GM21423 (cell line): ENCODE results near the gene PLPPR1.

Experiments used
- ATAC-seq: cut with Tn5 transposase; IDR thresholded peaks from one replicate; pipeline ENCODE4 v1.9.1; 2021; ENCODE audit warnings: mild to moderate bottlenecking, moderate library complexity; ENCODE audit not compliant: unreplicated experiment

The PLPPR1 gene

DNA sequence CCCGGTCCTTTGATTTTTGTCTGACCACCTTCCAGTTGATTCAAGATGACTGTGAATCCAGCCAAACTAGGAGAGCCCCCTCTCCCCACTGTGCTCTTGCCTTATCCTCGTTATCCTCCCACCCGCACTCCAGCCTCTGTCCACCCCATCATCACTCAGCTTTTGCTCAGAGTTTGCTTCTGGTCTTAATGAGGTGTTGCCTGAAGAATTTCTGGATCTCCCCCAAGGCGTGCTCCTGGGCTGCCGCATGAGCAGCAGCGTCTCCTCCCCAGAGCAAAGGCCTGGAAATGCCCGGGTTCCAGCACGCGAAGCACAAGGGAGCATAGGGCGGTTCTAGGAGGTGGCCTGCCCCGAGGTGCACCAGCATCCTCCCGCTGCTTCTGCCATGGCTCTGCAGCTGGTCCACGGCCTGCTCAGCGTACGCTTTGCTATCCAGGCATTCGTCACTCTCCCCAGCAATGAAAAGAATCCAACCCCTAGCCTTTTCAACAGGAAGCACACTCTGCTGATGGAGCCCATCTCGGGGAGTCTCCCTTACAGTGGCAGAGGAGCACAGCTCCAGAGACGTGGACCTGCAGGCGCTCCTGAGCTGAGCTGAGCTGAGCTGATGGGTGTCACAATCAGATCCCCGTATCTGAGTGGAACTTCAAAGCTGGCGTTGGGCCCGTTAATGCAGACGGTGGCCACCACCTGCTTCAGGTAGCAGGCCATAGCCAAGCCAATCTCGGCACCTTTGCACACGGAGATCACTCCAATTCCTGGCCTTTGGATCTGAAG, 305.6 kb downstream of the PLPPR1 start:
- ATAC-seq = no peak

- ATAC-seq = no peak
Observed at GRCh38 chr9:101336091-101336490, 307.6 kb downstream of the PLPPR1 start.

GRCh38 chr9:101337237-101337636, 308.7 kb downstream of the PLPPR1 start:
- ATAC-seq = no peak

DNA sequence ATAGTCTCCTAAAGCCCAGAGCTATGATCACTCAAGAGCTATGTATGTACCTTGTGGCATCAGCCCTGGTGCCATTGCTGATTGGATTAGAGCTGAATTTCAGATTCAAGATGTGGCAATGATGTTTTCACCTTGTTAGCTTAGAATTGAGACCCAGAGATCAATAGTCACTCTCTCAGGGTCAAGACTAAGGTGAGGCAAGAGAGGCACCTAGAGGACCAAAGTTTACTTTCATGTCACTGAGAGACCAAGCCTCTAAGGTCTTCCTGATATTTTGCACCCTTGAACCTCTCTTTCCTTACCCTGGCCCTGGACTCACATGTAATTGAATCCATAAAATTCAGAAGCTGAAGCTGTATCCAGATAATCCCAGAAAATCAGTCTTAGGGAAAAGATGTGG, 313.4 kb downstream of the PLPPR1 start:
- no peak for ATAC-seq

GRCh38 chr9:101342595-101342994, 314.1 kb downstream of the PLPPR1 start:
- no peak for ATAC-seq

DNA sequence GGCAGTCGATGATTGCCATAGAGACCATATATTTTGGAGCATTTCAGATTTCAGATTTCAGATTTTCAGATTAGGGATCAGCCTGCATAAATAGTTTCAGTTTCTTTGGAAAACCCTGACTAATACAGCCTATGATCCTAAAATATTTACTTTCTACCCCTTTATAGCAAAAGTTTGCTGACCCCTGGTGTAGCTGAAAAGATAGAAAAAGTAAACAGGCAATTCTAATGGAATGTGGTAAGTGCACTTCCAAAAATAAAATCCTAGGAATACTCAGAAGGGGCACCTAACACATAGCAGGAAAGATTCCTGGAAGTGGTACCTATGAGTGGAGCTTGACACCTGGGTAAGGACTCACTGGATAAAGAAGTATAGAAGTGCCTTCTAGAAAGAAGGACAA, 321.8 kb downstream of the PLPPR1 start:
- no peak for ATAC-seq

DNA sequence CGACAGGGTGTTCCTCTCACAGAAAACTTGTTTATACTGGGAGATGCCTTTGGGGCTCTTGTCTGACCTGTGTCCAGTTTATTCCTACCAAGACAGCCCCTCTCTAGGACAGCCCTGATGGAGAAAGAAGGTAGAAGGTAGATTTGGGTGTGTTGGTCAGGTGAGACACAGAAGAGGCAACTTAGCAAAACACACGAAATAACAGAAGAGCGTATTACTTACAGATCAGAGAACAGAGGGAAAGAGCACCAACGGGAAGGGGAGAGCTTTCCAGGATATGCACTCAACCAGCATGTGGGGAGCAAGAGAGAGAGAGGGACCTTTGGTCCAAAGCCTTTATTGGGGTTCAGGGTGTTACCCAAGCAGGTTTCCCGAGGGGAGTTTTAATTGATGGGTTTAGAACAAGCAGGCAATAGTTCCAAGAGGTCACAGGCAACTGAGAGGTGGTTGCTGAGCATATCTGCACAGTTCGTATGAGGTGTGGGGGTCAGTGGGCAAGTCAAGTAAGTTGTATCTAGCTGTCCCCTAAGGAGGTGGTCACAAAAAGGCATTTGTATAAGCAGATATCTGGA, 324.5 kb downstream of the PLPPR1 start:
- ATAC-seq = no peak

DNA sequence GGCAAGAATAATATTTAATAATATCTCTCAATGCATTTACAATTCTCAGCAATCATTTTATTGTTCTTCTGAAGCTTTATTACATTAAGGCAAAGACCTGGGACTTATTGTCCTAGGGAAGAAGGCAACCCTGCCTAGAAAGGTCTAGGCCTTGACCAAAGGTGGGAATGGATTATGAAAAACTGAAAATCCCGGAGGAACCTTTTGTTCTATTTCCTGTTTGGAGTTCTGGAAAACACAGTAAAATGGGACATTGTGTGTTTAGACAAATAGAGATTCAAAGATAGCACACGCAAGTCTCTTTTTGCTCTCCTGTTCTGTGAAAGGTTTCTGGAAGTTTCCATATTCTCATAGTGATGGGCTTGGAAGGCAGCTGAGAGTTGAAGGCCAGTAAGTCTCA, 325.2 kb downstream of the PLPPR1 start:
- no peak for ATAC-seq

DNA sequence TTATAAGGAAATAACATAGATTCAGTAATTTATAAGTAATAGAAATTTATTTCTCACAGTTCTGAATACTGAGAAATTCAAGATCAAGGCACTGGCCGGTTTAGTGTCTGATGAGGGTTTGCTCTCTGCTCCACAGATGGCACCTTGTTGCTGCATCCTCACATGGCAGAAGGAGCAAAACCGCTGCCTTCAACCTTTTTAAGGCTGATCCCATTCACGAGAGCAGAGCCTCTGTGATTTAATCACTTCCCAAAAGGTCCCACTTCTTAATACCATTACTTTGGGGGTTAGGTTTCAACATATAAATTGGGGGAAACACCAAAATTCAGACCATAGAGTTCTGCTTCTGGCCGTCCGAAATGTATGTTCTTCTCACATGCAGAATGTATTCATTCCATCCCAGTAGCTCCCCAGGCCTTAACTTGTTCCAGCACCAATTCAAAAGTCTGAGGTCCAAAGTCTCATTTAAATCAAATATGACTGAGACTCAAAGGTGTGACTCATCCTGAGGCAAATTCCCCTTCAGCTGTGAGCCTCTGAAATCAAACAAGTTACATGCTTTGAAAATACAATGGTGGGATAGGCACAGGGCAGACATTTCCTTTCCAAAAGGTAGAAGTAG, 325.7 kb downstream of the PLPPR1 start:
- no peak for ATAC-seq

GRCh38 chr9:101354765-101355708, 326.5 kb downstream of the PLPPR1 start:
- ATAC-seq = no peak

DNA sequence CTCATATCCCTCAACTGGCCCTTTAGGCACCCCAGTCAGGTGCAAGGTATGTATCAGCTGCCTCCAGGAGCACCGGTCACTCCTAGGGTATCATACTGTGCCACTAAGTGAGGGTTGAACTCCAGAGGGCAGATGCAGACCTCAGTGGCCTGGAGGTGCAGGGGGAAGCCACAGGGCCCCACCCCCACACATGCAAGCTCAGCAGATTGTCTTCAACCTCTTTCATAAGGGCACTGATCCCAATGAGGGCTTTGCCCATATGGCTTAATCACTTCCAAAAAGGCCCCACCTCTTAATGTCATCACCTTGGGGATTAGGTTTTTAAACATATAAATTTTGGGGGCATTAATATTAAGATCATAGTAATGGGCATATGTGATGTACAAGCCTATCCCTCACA, 328.1 kb downstream of the PLPPR1 start:
- no peak for ATAC-seq

DNA sequence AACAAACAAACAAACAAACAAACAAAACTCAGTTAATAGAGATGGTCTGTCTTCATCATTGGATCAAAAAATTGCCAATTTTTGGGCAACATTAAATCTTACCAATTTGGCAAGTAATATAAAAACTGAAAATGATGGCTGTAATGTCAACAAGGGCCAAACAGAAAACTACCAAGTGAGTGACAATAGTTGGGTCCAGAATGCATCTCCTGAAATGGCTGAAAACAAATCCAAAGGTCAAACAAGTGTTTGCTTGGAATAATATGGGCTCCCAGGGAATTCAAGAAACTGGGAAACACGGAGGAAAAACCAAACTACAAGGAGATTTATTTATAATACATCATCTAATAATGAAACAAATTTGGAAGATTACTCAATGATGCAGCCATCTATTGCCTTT, 331.2 kb downstream of the PLPPR1 start:
- ATAC-seq = no peak

DNA sequence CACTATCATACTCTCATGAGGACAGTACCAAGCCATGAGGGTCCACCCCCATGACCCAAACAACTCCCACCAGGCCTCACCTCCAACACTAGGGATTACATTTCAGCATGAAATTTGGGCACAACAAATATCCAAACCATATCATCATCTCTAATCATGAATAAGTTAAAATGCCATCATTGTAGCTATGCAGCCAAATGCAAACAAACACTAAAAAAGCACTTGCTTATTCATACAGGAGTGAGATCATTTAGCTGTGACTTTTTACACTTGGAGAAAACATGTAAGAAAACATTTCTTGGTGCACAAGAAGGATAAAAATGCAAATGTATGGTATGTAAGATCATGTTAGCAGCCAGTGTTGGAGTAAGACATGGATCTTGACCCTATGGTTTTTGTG, 332.1 kb downstream of the PLPPR1 start:
- ATAC-seq = no peak

DNA sequence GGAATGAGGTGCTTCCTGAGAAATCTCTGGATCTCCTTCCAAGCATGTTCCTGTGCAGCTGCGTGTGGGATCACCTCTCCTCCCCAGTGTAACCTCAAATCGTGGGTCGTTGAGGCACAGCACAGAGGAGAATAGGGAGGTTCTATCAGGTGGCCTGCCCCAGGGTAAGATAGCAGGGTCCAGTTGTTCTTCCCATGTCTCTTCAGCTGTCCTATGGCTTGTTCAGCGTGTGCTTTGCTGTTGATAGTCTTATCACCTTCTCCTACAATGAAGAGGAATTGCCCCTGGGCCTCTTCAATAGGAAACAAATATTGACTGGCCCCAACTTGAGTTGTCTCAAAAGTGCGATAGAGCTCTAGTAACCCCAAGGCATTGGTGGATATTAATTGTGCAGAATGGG, 333.9 kb downstream of the PLPPR1 start:
- no peak for ATAC-seq

GRCh38 chr9:101365181-101365580, 336.7 kb downstream of the PLPPR1 start:
- ATAC-seq = no peak

DNA sequence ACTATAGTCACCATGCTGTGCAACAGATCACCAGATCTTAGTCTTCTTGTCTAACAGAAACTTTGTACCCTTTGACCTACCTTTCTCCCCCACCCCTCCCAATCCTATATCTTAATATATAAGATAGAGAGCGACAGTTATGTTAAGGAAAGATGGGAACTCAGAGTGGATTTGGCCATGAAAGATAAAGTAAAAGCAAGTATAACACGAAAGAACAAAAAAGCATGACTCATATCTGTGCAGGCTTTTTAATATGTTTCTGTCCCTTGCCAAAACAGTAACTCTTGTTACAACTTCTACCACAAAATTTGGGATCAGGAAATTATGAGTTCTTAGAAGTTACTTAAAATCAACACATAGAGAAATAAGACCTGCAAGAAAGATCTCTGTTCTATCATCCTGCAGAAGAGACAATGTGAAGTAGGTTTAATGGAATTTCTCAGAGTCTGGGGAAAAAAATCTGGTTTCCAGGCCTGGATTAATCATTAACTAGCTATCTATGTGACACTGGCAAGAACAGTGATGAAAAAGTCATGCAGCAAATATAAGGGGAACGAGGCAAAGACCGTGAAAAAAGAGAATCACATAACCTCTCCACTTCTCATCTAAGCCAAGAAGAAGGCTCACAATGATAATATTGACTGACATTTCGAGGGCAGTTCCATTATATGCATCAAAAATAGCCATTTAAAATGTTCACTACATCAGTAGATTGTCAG, 337.7 kb downstream of the PLPPR1 start:
- no peak for ATAC-seq

- no peak for ATAC-seq
Observed at GRCh38 chr9:101367323-101367722, 338.8 kb downstream of the PLPPR1 start.

- no peak for ATAC-seq
Observed at GRCh38 chr9:101369286-101369685, 340.8 kb downstream of the PLPPR1 start.

GRCh38 chr9:101369884-101370531, 341.5 kb downstream of the PLPPR1 start:
- ATAC-seq = no peak

DNA sequence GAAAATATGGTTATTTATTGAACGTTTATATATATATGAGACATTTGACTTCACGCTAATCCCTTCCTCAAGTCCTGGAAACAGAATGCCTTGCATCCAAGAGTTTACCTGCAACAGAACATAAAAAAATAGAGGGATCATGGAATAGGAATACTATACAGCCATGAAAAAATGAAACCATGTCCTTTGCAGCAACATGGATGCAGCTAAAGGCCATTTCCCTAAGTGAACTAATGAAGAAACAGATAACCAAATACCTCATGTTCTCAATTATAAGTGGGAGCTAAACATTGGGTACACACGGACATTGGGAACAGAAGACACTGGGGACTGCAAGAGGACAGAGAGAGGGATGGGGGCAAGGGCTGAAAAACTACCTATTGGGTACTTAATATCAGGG, 343.3 kb downstream of the PLPPR1 start:
- no peak for ATAC-seq
